Neural cell (in vitro differentiated cells): ENCODE measurements around the gene KLHL3. TPM values are rescaled to one million over a fixed set of nuclear protein-coding genes. Genes with fewer than 3 reads are reported as not detected.

ENCODE experiments used
- H2AFZ ChIP-seq: fragments of 200-600, 300-800 bp; sonication (generic), shearing (Covaris generic); 2 replicates; pipeline ENCODE4 v1.6.0; 2014; ENCODE audit warnings: low read depth, mild to moderate bottlenecking, antibody characterized with exemption, low read length, moderate library complexity
- H3F3A ChIP-seq: fragments of 200-600 bp; shearing (Covaris generic); 2 replicates; pipeline ENCODE4 v1.6.1; 2016; ENCODE audit warnings: mild to moderate bottlenecking, moderate library complexity, mixed read lengths, antibody characterized with exemption, low read length; ENCODE audit not compliant: insufficient read depth, poor library complexity, severe bottlenecking
- H3K27ac ChIP-seq: fragments of 200-600, 300-800 bp; sonication (generic), shearing (Covaris generic); 2 replicates; pipeline ENCODE4 v1.5.1; 2014; ENCODE audit warnings: mild to moderate bottlenecking, low read length, moderate library complexity
- H3K27me3 ChIP-seq: fragments of 300-800, 200-600 bp; sonication (generic), shearing (Covaris generic); 2 replicates; pipeline ENCODE4 v1.6.0; 2014; ENCODE audit warnings: mild to moderate bottlenecking, low read depth, low read length, moderate library complexity; ENCODE audit not compliant: insufficient read depth
- H3K36me3 ChIP-seq: fragments of 300-800, 200-600 bp; sonication (generic), shearing (Covaris generic); 2 replicates; pipeline ENCODE4 v1.5.1; 2014; ENCODE audit warnings: mild to moderate bottlenecking, antibody characterized with exemption, low read length, moderate library complexity; ENCODE audit not compliant: insufficient read depth
- H3K4me2 ChIP-seq: fragments of 300-800, 200-600 bp; sonication (generic), shearing (Covaris generic); 2 replicates; pipeline ENCODE4 v1.6.0; 2014; ENCODE audit warnings: mild to moderate bottlenecking, low read length
- H3K4me3 ChIP-seq: fragments of 300-800, 200-600 bp; sonication (generic), shearing (Covaris generic); 2 replicates; pipeline ENCODE4 v1.5.1; 2014; ENCODE audit warnings: mild to moderate bottlenecking, low read length, moderate library complexity
- H3K79me2 ChIP-seq: fragments of 200-600 bp; shearing (Covaris generic); replicated peaks from 2 replicates; pipeline ENCODE4 v1.6.0; 2014; ENCODE audit warnings: mild to moderate bottlenecking, low read length, moderate library complexity; ENCODE audit not compliant: insufficient read depth
- H3K9ac ChIP-seq: fragments of 300-800, 200-600 bp; sonication (generic), shearing (Covaris generic); 2 replicates; pipeline ENCODE4 v1.6.1; 2016; ENCODE audit warnings: mild to moderate bottlenecking, low read length, mixed read lengths
- H3K9me2 ChIP-seq: fragments of 200-600 bp; shearing (Covaris generic); 2 replicates; pipeline ENCODE4 v1.6.1; 2016; ENCODE audit warnings: mild to moderate bottlenecking, low read length, mixed read lengths; ENCODE audit not compliant: insufficient read depth
- H3K9me3 ChIP-seq: fragments of 200-600, 300-800 bp; sonication (generic), shearing (Covaris generic); 2 replicates; pipeline ENCODE4 v1.6.1; 2016; ENCODE audit warnings: mild to moderate bottlenecking, mixed run types, low read length, moderate library complexity, mixed read lengths
- H4K20me1 ChIP-seq: fragments of 200-600 bp; shearing (Covaris generic); 2 replicates; pipeline ENCODE4 v1.6.1; 2016; ENCODE audit warnings: mild to moderate bottlenecking, mixed run types; ENCODE audit not compliant: insufficient read depth
- CTCF ChIP-seq: fragments of 450-650 bp; IDR thresholded peaks from 2 replicates; pipeline ENCODE4 v1.5.1; 2014; ENCODE audit warnings: antibody characterized with exemption, mild to moderate bottlenecking, moderate library complexity; ENCODE audit not compliant: poor library complexity, severe bottlenecking
- EP300 ChIP-seq: fragments of 450-650 bp; conservative IDR thresholded peaks from 2 replicates; pipeline ENCODE4 v1.6.1; 2014; ENCODE audit warnings: antibody characterized with exemption, mild to moderate bottlenecking, moderate library complexity; ENCODE audit not compliant: poor library complexity, severe bottlenecking
- EZH2 ChIP-seq: fragments of 200-600, 300-800 bp; shearing (Covaris generic), sonication (generic); IDR thresholded peaks from 2 replicates; pipeline ENCODE4 v1.6.1; 2014; ENCODE audit warnings: antibody characterized with exemption, low read length, borderline replicate concordance, mild to moderate bottlenecking; ENCODE audit not compliant: insufficient read depth, poor library complexity, severe bottlenecking
- MXI1 ChIP-seq: fragments of 450-650 bp; conservative IDR thresholded peaks from 2 replicates; pipeline ENCODE4 v1.6.1; 2014; ENCODE audit warnings: antibody characterized with exemption, mild to moderate bottlenecking; ENCODE audit not compliant: poor library complexity, severe bottlenecking
- POLR2AphosphoS5 ChIP-seq: IDR thresholded peaks from 2 replicates; pipeline ENCODE4 v1.6.1; 2012
- RAD21 ChIP-seq: fragments of 450-650 bp; conservative IDR thresholded peaks from 2 replicates; pipeline ENCODE4 v1.6.1; 2014; ENCODE audit warnings: antibody characterized with exemption, mild to moderate bottlenecking, moderate library complexity
- REST ChIP-seq: IDR thresholded peaks from 2 replicates; pipeline ENCODE4 v1.6.1; 2012; ENCODE audit warnings: borderline replicate concordance
- SMC3 ChIP-seq: fragments of 450-650 bp; conservative IDR thresholded peaks from 2 replicates; pipeline ENCODE4 v1.6.1; 2014; ENCODE audit warnings: antibody characterized with exemption, mild to moderate bottlenecking, moderate library complexity; ENCODE audit not compliant: poor library complexity
- TAF1 ChIP-seq: IDR thresholded peaks from 2 replicates; pipeline ENCODE4 v1.6.1; 2012; ENCODE audit warnings: low read depth
- polyA plus RNA-seq: library from polyadenylated mRNA; depleted of rRNA; stranded (reverse); fragments of >200 nt; gene quantifications from 2 replicates; pipeline ENCODE4 v1.2.3, GENCODE V29; 2014

The KLHL3 gene
- polyA plus RNA-seq, 1 donor from 2014 or later: 12.9 TPM

- Histone ChIP-seq H3K9ac (no peak overlapping the region), H3K4me2 (no peak overlapping the region), H3K27me3 (no peaks in the 10 kb centered on the region), H3K27ac (no peak overlapping the region), H3K79me2 (no peaks in the 10 kb centered on the region), H3K9me3 (no peaks in the 10 kb centered on the region), H4K20me1 (no peaks in the 10 kb centered on the region), H2AFZ (no peak overlapping the region), H3F3A (no peaks in the 10 kb centered on the region), H3K4me3 (no peak overlapping the region), H3K9me2 (no peaks in the 10 kb centered on the region), H3K36me3 (no peaks in the 10 kb centered on the region)
- TF ChIP-seq EP300: no peak
- no peak for TF ChIP-seq EZH2
- no peak for TF ChIP-seq REST
- TF ChIP-seq POLR2AphosphoS5: no peak
- TF ChIP-seq SMC3: no peak
- TF ChIP-seq TAF1: no peak
- no peak for TF ChIP-seq MXI1
- no peak for TF ChIP-seq CTCF
- no peak for TF ChIP-seq RAD21
Measured at GRCh38 chr5:137599457-137599856, 136.4 kb downstream of the KLHL3 start.

DNA sequence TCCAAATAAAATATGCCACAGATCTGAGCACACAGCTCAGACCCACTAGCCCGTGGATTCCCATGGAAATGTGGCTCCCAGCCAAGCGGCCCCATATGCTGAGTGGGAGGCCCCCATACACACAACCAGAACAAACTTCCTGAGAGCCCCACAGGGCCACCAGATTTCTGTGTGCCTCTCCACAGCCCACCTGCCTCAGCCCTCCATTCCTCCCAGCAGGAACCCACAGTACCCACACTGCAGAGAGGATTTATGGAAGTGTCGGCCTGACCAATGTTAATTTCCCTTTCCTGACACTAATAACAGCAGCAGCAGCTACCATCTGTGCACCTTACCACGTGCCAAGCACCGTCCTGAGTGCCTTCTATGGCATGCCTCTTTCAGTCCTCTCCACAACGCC lies 137.5 kb downstream of the KLHL3 start:
- no peaks in the 10 kb centered on the region for H3K79me2 ChIP-seq
- H3K9me2 ChIP-seq: no peaks in the 10 kb centered on the region
- H3K9ac ChIP-seq: no peak overlapping the region
- TF ChIP-seq RAD21 (no peak), EP300 (no peak), MXI1 (no peak), EZH2 (no peak), TAF1 (no peak), SMC3 (no peak), CTCF (no peak), REST (no peak), POLR2AphosphoS5 (no peak)
- no peak overlapping the region for H3K4me2 ChIP-seq
- no peaks in the 10 kb centered on the region for H3K9me3 ChIP-seq
- no peak overlapping the region for H2AFZ ChIP-seq
- H3F3A ChIP-seq: no peaks in the 10 kb centered on the region
- no peaks in the 10 kb centered on the region for H3K36me3 ChIP-seq
- H3K4me3 ChIP-seq: no peak overlapping the region
- H3K27ac ChIP-seq: no peak overlapping the region
- H4K20me1 ChIP-seq: no peaks in the 10 kb centered on the region
- H3K27me3 ChIP-seq: no peaks in the 10 kb centered on the region
